NCI-H146 treated with DMSO at 0.1 percent for 48 hours (cell line): ENCODE measurements around the gene ATXN7L1.
A peak's percentile ranks its signal among the peaks of the same experiment; 100 is the strongest.

Source experiments
- DNase-seq: peaks from one replicate; lab custom pipeline; 2025; ENCODE audit not compliant: unreplicated experiment; lab: John Stamatoyannopoulos, UW

The ATXN7L1 gene

GRCh38 chr7:105680505-105681187 is 195.8 kb downstream of the ATXN7L1 start:
- DNase-seq: no peak

DNA sequence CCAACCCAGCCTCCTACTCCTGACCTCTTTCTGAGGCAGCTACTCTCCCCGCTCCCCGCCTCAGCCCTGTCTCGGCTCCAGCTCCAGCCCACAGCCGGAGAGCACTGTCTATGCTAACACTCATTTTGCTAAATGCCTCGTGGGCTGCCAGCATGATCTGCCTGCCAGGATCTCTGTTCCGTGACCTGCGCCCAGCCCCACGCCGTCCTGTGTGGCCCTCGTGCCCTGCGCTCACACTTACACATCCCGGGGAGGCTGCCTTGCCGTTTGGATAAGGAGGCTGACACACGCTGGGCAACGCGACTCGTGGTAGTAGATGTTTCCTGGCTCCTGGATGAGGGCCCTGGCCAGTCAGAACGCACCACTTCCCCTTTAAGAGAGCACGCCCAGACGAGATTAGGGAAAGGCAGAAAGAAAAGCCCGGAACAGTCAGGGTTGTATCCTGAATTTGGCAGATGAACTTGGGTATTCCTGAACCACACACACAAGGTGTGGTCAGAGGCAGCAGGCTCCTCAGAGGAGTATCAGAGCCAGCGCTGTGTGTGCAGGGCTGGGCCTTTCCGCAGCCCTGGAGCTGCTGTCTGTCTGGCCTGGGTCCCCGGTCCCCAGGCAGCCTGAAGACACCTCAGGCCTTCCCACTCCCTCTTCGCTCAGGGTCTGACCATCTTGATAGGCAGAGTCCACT is 197.4 kb downstream of the ATXN7L1 start:
- no peak for DNase-seq

DNA sequence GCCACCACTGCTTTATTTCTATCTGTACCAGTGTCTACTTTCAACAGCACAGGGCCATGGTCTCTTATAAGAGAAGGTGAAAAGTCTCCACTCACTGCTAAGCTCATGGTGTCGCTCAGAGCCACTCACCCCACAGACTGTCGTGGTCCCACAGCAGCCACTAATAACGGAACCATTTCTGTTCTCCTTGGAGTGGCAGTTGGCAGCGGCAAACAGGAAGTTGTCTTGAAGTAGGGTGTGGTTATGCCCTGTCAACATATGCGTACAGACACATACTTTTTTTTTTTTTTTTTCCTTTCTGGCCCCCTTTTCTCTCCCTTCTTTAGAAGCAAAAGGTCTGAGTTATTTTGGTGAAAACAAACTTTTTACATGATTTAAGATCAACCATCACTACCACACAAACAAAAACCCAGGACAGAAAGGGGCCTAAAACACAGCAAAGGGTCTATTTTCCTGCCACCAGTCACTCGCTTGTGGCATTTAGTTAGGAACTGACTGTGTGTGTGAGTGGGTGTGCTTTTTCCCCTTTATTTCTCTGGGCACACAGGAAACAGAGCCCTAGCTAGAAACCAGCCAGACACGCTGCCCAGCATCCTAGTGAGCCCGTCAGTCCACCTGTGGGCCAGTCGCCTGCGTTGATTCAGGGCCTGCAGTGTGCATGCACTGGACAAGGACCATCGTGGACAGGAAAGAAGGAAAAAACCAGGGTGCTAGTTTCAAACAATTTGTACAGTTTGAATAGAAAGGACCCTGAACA is 198.4 kb downstream of the ATXN7L1 start:
- no peak for DNase-seq

DNA sequence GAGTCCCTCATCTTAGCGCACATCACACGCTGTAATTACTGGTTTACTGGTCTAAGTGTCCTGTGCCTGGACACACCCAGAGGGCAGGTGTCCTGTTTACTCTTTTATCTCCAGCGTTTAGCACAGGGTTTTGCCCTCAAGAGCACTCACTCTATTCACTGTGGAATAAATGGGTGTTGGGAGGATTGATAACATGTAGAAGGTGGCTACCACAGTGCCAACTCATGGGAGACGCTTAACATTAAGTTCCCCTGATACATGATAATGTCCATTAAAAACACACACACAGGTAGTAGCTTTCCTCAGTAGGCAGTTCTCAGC is 199.0 kb downstream of the ATXN7L1 start:
- DNase-seq: no peak

- DNase-seq: no peak
Observed at GRCh38 chr7:105675934-105676371, 200.4 kb downstream of the ATXN7L1 start.

DNA sequence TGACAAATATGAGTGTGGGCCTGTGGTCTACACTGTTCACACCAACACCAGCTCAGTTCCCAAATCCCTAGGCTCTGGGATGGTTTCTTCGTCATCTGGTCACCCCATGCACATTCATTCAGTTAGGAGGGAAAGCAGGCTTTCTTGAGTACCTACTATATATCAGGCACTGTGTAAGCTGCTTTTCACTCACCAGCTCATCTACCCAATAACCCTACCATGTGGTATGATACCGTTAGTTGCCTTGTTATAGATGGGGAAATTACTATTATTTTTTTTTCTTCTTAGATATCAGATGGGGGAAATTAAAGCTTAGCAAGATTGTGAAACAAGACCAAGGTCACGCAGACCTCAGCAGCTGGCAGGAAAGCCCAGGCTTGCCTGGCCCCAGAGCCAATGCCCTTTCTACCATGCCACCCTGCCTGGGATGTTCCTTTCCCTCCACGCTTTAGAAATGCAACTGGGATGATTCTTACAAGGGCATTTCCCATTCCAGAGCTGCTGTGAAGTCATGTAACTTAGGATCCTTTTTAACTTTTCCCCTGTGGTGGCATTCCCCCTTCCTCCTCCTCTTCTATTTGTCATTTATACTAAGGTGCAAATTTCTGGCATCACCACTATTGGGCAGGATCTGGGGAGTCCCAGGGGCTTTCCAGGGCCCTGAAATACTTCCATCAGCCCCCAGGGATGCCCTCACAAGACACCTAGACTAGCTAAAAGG is 202.0 kb downstream of the ATXN7L1 start:
- no peak for DNase-seq

DNA sequence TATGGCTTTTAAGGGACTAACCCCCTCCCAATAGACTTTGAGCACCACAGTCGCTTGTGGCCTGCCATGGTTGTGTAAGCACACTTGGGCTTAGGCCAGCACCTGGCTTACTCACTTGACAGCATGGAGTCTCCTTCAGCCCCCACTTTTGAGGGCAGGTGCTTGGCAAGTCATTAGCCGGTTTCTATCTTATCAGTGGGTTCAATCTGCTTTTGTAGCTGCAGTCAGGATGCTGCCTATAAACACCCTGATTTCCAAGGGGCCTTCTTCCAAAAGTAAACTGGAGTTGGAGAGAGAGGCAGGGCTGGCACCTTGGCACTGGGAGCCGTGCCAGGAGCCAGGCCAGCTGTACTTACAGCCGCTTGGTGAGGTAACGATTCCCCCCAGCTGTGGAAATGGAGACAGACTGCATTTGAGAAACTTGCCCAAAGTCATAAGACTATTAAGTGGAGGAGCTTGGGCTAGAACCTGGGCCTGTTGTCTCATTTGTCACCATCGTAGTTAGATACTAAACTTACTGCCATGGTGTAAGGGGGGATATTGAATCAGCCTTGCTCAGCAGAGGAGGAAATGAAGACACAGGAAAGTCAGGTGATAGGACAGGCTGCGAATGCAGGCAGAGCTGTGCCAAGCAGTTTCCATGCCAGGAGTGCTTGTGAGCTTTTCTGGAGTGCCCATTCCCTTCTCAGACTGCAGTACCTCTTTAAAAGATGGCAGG is 202.9 kb downstream of the ATXN7L1 start:
- DNase-seq: peak; percentile 86

GRCh38 chr7:105672801-105673200 is 203.6 kb downstream of the ATXN7L1 start:
- peak; percentile 64 for DNase-seq

- no peak for DNase-seq
Observed at GRCh38 chr7:105666324-105666723, 210.1 kb downstream of the ATXN7L1 start.

DNA sequence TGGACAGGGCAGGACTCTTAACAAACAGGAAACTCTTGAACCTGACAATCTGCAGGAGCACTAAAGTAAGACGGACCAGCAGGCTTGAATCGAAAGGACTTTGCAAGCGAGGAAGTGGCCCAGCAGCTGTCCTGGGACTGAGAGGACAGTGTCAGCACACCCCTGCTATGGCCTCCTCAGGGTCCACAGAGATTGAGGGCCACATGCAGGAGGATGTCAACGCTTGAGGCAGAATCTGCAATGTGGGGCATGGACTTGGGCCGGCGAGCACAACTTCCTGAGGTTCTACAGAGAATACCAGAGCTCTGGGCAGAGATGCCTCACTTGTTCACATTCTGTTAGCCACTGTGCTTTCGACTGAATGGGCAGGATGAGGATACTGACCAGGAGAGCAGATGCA is 210.7 kb downstream of the ATXN7L1 start:
- DNase-seq: no peak

- DNase-seq: peak; percentile 91
Observed at GRCh38 chr7:105664816-105665525, 211.4 kb downstream of the ATXN7L1 start.

DNA sequence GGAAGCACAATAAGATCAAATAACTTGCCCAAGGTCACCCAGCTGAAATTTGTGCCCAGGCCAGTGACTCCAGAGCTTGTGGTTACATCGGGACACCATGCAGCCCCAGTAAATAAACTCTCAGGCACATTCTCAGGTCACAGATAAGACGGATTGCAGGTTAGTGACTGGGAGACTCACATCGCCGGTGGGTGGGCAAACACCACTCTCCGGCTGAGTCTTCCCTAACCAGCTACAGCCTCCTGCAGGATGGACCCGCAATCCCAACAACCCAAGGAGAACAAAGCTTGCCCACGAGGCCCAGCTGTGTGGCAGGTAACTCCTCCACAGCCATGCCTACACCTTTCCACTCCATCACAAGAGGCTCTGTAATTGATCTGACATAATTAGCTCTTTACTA is 213.4 kb downstream of the ATXN7L1 start:
- no peak for DNase-seq

DNA sequence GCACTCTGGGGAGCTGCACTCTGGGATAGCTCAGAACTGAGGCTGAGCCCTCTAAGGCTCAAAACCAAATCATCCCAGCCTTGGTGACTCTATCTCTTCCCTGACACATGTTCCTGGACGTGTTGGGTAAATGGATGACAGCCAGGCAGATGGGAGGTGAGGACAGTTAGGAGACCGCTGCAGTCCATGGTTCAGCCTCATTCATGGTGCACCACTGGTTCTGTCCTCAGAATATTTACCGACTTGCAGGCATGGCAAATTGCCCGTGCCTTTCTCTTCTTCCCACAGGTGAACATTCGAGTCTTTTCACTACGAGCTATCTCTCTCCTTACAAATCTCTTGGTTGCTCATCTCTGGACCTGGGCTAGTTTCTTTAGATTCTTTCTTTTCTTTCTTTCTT is 214.8 kb downstream of the ATXN7L1 start:
- DNase-seq: no peak

DNA sequence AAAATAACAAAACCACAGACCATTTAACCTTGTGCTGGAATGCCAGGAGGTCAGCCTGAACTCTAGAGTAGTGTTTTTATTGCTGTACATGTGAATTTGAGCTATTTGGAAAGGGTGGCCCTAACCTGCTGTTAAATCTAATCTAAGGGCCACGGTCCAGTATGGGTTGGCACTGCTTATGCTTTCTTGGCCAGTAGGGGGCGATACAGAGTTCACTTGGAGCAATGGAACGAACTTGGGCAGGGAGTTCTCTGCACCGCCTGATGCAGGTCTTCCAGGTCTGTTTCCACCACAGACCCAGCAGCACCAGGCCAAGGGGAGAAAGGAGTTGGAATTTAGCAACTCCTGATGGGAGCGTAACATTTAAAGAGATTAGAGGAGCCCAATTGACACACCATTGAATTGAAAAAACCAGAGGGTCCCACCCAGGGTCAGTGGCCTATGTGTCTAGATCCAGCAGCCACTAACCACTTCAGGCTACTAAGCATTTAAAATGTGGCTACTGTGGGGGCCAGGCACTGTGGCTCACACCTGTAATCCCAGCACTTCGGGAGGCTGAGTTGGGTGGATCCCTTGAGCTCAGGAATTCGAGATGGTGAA is 219.4 kb downstream of the ATXN7L1 start:
- DNase-seq: no peak

DNA sequence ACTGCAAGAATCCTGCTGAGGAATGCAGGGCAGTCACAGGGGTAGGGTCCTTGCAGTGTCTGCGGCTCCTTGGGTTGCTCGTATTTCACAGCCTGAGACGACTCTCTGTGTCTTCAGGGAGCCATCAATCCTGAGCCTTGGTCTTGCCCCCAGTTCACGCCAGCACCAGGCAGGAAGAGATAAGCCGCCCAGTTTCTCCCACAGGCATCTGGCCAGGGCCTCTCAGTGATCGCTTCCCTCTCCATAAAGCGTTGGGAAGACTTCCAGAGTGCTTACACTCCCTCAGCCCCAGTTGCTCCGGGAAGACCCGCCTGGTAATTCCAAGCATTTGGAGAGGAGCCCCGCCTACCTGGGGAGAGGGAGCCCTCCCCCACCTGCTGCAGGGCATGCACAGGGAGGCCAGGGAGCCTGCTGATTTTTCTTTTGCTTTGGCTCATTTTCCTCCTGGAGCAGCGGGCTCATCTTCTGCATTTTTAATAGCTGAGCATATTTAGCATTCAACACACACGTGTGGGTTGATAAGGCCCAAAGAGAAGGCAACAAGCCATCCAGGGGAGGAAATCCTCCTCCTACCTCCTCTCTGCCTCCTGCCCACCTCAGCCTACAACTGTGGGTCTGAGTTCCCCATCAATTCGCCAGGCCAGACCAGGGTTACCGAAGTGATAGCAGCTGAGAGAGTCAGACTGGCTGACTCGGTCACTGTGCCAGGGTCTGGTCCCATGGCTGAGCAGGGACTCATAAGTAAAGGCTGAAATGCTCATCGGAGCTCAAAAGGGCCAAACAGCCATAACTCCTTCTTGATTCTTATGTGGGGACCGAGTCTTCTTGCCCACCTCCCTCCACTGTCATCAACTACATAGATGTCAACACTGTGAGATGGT is 220.7 kb downstream of the ATXN7L1 start:
- no peak for DNase-seq

GRCh38 chr7:105655067-105655466 is 221.3 kb downstream of the ATXN7L1 start:
- DNase-seq: no peak

- DNase-seq: no peak
Observed at GRCh38 chr7:105654095-105654686, 222.2 kb downstream of the ATXN7L1 start.

- DNase-seq: no peak
Observed at GRCh38 chr7:105653441-105654005, 222.9 kb downstream of the ATXN7L1 start.
